ENCODE measurements around the gene UNC5B.

Gene UNC5B

DNA sequence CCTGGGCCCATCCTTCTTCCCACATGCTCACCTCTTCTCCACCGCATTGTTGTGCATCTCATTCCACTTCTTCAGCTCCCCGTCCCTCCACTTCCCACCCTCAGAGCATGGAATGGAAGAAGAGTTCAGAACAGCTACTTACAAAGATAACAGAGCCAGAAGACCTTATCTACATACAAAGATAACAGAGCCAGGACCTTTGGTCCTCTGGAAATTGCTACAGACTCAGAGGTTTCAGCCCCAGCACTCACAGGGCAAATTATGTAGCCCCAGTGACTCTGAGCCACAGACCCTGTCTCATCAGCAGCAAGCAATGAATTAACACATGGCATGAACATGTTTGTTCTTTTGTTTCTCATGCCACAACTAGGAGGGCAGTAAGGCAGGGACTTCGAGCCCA, 78.0 kb downstream of the UNC5B start:
- H3K27ac ChIP-seq = no peak overlapping the region
- TF ChIP-seq, protein P1, sequence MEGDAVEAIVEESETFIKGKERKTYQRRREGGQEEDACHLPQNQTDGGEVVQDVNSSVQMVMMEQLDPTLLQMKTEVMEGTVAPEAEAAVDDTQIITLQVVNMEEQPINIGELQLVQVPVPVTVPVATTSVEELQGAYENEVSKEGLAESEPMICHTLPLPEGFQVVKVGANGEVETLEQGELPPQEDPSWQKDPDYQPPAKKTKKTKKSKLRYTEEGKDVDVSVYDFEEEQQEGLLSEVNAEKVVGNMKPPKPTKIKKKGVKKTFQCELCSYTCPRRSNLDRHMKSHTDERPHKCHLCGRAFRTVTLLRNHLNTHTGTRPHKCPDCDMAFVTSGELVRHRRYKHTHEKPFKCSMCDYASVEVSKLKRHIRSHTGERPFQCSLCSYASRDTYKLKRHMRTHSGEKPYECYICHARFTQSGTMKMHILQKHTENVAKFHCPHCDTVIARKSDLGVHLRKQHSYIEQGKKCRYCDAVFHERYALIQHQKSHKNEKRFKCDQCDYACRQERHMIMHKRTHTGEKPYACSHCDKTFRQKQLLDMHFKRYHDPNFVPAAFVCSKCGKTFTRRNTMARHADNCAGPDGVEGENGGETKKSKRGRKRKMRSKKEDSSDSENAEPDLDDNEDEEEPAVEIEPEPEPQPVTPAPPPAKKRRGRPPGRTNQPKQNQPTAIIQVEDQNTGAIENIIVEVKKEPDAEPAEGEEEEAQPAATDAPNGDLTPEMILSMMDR (conservative IDR thresholded peaks at IDR 0.05) = no peak

DNA sequence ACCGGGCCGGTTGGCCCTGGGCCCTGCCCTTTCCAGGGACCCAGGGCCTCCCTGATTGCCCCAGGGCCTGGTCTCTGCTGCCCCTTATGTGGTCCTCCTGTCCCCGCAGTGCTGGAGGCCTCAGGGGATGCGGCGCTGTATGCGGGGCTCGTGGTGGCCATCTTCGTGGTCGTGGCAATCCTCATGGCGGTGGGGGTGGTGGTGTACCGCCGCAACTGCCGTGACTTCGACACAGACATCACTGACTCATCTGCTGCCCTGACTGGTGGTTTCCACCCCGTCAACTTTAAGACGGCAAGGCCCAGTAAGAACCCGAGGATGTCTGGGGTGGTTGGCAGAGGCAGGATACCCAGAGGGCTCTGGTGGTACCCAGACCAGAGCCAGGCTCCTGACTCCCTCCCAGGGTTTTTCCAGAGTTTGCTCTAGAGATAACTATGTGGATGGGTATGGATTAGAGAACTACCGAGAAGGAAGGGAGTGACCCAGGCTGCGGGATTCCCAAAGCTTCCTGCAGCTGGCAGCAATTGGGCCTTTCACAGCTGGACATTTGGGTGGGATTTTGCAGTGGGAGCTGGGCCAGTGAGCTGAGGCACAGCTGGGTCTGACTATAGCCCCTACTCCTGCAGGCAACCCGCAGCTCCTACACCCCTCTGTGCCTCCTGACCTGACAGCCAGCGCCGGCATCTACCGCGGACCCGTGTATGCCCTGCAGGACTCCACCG, 78.6 kb downstream of the UNC5B start:
- TF ChIP-seq, protein P1 (conservative IDR thresholded peaks at IDR 0.05) = no peak
- no peak overlapping the region for H3K27ac ChIP-seq

DNA sequence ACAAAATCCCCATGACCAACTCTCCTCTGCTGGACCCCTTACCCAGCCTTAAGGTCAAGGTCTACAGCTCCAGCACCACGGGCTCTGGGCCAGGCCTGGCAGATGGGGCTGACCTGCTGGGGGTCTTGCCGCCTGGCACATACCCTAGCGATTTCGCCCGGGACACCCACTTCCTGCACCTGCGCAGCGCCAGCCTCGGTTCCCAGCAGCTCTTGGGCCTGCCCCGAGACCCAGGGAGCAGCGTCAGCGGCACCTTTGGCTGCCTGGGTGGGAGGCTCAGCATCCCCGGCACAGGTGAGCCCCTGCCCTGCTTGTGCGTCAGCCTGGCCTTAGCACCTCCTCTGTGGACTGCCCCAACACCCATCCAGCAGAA, 79.1 kb downstream of the UNC5B start:
- H3K27ac ChIP-seq = no peak overlapping the region
- TF ChIP-seq, protein P1 (conservative IDR thresholded peaks at IDR 0.05) = no peak

DNA sequence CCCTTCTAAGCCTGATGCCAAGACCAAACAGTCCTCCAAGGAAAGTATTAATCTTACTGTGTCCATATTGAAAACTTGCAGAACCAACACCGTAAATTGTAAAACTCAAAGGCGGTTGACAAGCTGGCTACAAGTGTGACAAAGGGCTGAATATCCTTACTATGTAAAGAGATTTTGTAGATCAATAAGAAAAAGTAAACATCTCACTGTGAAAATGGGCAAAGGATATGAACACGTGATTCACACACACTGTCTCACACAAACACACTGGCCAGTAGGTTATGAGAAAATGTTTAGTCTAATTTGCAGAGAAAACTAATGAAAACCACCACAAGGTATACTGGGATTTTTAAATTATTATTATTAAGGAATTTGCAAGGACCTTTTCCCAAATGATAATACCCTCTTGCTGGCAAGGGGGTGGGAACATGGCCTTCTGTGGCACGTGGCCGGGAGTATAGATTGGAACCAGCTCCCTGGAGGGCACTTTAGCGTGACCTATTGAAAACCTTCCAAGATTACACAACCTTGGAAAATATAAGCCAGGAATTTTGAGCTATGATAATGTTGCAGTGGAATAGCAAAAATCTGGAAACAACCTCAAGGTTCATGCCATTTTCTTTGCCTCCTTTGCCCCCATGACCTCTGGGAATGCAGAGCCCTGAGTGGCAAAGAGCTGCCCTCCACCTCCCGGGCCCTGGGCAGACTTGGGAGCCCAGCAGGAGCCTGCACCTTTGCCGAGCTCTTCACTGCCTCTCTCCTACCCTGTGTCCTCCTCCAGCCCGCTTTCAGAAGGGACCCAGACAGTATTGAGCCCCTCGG, 80.5 kb downstream of the UNC5B start:
- TF ChIP-seq, protein P1 (conservative IDR thresholded peaks at IDR 0.05) = no peak
- no peak overlapping the region for H3K27ac ChIP-seq

DNA sequence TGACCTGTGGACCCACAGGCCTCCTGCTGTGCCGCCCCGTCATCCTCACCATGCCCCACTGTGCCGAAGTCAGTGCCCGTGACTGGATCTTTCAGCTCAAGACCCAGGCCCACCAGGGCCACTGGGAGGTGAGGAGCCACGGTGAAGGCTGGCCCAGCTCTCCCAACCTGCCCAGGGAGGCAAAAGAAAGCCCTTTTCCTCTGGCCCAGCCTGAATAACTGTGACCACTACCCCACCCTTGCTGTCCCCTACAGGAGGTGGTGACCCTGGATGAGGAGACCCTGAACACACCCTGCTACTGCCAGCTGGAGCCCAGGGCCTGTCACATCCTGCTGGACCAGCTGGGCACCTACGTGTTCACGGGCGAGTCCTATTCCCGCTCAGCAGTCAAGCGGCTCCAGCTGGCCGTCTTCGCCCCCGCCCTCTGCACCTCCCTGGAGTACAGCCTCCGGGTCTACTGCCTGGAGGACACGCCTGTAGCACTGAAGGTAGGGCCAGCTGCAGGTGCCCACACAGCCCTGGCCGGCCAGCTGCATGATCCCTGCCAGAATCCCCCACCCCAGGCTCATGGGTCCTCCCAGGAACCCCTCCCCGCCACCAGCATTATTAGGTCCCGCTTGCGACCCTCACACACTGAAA, 81.2 kb downstream of the UNC5B start:
- TF ChIP-seq, protein P1 (conservative IDR thresholded peaks at IDR 0.05) = no peak
- H3K27ac ChIP-seq = no peak overlapping the region

DNA sequence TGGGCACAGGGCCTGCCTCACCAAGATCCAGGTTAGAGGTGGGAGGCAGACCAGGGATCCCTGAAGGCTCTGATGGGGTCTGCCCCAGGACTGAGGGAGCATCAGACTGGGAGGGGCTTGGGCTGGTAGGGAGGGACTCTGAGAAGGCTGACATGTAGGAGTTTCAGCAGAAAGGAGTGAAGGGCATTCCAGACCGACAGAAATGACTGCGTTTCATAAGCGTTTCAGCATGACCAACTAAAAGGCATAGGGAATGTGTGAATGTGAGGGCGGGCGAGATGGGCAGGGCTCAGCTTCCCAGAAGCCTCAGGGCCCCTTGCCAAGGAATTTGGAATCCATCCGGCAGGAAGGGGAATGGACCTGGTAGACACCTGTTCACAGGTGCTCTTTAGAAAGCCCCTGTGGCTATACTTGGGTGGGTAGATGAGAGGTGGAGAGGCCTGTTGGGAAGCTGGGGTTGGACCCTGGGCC, 81.8 kb downstream of the UNC5B start:
- no peak overlapping the region for H3K27ac ChIP-seq
- TF ChIP-seq, protein P1 (conservative IDR thresholded peaks at IDR 0.05) = no peak

DNA sequence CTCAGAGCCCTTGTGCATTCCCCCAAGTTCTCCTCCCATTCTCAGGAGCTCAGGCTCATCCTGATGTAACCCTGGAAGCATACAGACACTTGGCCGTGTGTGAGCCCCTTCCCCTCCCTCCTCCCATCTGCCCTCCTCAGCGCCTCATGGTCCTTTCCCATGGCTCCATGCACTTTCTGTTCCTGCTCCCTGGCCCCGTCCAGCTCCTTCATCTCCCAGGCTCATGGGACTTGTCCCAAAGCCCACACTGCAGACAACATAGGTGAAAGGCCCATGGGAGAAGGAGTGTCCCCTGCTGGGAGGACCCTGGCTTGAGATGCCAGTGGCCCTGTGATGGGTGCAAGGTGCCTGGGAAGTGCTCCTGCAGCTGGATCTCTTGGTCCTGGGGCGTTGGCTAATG, 82.5 kb downstream of the UNC5B start:
- TF ChIP-seq, protein P1 (conservative IDR thresholded peaks at IDR 0.05) = no peak
- no peak overlapping the region for H3K27ac ChIP-seq
